Activated T-cell treated with anti-CD3 and anti-CD28 coated beads, Interleukin-2, amount 50 U/mL, for 4 hours (primary cell): ENCODE measurements around the gene TOMM20. TPM values are rescaled to one million over a fixed set of nuclear protein-coding genes. Genes with fewer than 3 reads are reported as not detected.
A peak's percentile ranks its signal among the peaks of the same experiment; 100 is the strongest.

Experiments used
- ATAC-seq, 2 donors: fragments of 200-7000 bp; cut with Tn5 transposase; one replicate each; pipeline ENCODE4 v1.10.0; 2021
- DNase-seq: peaks from one replicate; pipeline ENCODE4 v3.0.0-alpha.2; 2020
- H3K27me3 Mint-ChIP-seq: one replicate; pipeline ENCODE4 v1.8.0; 2021; ENCODE audit warnings: low read depth, mixed read lengths
- H3K36me3 Mint-ChIP-seq: one replicate; pipeline ENCODE4 v1.8.0; 2022; ENCODE audit warnings: mixed read lengths; ENCODE audit not compliant: insufficient read depth
- H3K4me1 Mint-ChIP-seq: one replicate; pipeline ENCODE4 v1.8.0; 2021; ENCODE audit warnings: low read depth, mixed read lengths
- H3K4me3 Mint-ChIP-seq: one replicate; pipeline ENCODE4 v1.8.0; 2021; ENCODE audit warnings: mild to moderate bottlenecking, moderate library complexity, mixed read lengths
- H3K9me3 Mint-ChIP-seq: one replicate; pipeline ENCODE4 v1.8.0; 2021; ENCODE audit warnings: mixed read lengths
- total RNA-seq, 3 donors: library from RNA; stranded (reverse); gene quantifications; one replicate each; pipeline ENCODE4 v1.2.1, GENCODE V29; 2021

The TOMM20 gene
- total RNA-seq, 3 donors from 2014 or later: 154 to 173 (median 172) TPM

DNA sequence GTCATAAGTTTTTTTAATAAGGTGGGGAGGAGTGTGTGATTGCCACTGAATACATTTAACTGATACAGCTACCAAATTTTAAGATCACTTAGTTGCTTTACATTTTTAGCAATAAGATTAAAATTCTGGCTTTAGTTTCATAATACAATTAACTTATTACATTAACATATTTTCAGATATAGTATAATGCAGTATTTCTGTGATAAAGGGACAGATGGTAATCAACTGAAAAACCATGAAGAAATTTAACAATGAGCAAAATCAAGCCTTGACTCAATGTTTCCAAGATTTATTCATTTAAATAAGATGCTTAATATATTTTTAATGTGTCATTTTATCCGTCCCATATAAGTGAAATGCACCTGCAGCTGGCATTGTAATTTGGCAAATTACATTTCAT, 4.0 kb downstream of the TOMM20 start:
- no peaks in the 10 kb centered on the region for H3K9me3 Mint-ChIP-seq
- peaks cover 36% of the 10 kb centered on the region for H3K36me3 Mint-ChIP-seq
- H3K4me3 Mint-ChIP-seq: peak overlapping the region; percentile 64
- peaks cover 45% of the 10 kb centered on the region for H3K4me1 Mint-ChIP-seq
- ATAC-seq (no peak), DNase-seq (no peak)
- H3K27me3 Mint-ChIP-seq: no peaks in the 10 kb centered on the region

DNA sequence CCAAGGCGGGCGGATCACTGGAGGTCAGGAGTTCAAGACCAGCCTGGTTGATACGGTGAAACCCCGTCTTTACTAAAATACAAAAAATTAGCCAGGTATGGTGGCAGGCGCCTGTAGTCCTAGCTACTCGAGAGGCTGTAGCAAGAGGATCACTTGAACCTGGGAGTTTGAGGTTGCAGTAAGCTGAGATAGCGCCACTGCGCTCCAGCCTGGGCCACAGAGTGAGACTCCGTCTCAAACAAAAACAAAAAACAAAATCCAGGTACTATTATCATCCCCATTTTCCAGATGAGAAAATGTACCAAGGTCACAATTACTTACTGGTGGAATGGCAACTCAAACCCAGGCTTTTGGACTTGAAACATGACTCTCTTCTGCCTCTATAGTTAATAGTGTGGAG, 4.5 kb downstream of the TOMM20 start:
- no peak for ATAC-seq
- H3K27me3 Mint-ChIP-seq: no peaks in the 10 kb centered on the region
- H3K4me1 Mint-ChIP-seq: peaks cover 44% of the 10 kb centered on the region
- H3K4me3 Mint-ChIP-seq: peak overlapping the region; percentile 60
- no peak for DNase-seq
- H3K36me3 Mint-ChIP-seq: peaks cover 42% of the 10 kb centered on the region
- H3K9me3 Mint-ChIP-seq: no peaks in the 10 kb centered on the region

DNA sequence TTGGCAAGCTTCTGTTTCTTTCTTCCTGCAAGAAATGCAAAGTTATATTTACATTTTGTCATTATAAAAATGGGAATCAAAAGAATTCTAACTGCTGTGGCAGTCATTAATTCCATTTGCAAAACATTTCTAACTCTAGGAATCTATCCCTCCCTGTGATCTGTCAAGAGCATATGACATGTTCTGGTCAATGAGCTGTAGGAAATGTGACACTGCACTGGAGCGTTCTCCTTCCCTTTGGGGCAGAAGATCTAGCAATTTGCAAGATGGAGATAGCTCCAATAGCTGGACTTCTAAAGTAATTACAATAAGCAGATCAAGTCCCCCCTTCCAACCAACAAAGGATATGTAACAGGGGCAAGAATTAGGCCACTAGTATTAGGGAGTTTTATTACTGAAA, 6.3 kb downstream of the TOMM20 start:
- peaks cover 51% of the 10 kb centered on the region for H3K36me3 Mint-ChIP-seq
- ATAC-seq: no peak
- no peaks in the 10 kb centered on the region for H3K9me3 Mint-ChIP-seq
- H3K4me1 Mint-ChIP-seq: peaks cover 41% of the 10 kb centered on the region
- no peaks in the 10 kb centered on the region for H3K27me3 Mint-ChIP-seq
- DNase-seq: no peak
- no peak overlapping the region for H3K4me3 Mint-ChIP-seq

- ATAC-seq (no peak), DNase-seq (no peak)
- Mint-ChIP-seq H3K4me3 (no peak overlapping the region), H3K4me1 (peaks cover 3% of the 10 kb centered on the region), H3K27me3 (no peaks in the 10 kb centered on the region), H3K9me3 (no peaks in the 10 kb centered on the region), H3K36me3 (peaks cover 48% of the 10 kb centered on the region)
These were observed 15.3 kb downstream of the TOMM20 start for GRCh38 chr1:235113183-235113917.

DNA sequence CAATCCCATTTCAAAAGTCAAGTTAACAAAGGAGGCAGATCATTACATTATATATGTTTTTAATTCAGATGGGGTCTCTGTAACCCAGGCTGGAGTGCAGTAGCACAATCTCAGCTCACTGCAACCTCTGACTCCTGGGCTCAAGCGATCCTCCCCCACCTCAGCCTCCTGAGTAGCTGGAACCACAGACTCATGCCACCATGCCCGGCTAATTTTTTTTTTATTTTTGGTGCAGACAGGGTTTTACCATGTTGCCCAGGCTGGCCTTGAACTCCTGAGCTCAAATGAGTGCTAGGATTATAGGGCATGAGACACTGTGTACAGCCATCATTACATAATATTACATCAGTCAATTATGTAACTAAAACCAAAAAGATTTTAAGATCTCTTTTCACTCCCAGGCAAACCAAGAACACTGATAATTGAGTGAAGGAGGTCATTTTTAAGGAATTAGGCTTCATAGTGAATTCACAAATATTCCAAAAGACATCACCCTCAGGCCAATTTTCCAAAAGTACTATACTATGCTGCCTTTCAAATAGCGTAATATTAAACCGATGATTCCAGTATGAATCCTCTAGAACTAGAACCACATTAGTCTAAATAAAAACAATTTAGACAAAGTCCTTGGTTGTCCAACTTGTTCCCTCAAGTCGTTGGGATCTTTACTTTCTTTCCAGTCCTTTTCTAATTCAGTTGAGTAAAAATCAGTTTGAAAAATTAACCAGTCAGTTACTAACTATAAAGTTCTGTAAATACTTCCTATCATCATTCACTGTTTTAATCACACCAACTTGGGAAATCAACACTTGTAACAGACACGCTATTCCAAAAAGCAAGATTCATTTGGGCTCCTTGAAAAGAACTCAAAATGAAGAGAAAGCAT, 16.1 kb downstream of the TOMM20 start:
- Mint-ChIP-seq H3K27me3 (no peaks in the 10 kb centered on the region), H3K4me1 (peaks cover 3% of the 10 kb centered on the region), H3K36me3 (peaks cover 43% of the 10 kb centered on the region), H3K4me3 (no peak overlapping the region), H3K9me3 (no peaks in the 10 kb centered on the region)
- DNase-seq (no peak), ATAC-seq (no peak)

GRCh38 chr1:235111107-235111506, 17.5 kb downstream of the TOMM20 start:
- peaks cover 50% of the 10 kb centered on the region for H3K36me3 Mint-ChIP-seq
- no peak for ATAC-seq
- no peaks in the 10 kb centered on the region for H3K9me3 Mint-ChIP-seq
- H3K27me3 Mint-ChIP-seq: no peaks in the 10 kb centered on the region
- peaks cover 9% of the 10 kb centered on the region for H3K4me1 Mint-ChIP-seq
- H3K4me3 Mint-ChIP-seq: no peak overlapping the region
- DNase-seq: no peak

DNA sequence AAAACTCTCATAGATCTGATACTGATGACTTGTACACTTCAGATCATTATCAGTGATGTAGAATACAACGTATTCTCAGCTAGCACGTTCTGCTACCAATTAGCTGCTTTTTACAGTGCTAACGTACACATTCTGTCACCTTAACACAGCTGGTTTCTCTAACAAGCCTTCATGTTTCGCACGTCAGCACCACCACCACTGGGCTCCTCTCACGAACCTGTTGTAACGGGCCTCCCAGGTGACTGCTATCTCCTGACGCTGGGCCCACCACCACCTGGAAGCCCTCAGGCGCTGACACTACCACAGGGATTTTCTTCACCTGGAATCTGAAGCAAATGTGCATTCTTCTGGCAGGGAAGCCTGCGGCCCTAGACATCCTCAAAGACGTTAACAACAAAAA, 19.8 kb downstream of the TOMM20 start:
- no peaks in the 10 kb centered on the region for H3K27me3 Mint-ChIP-seq
- peaks cover 25% of the 10 kb centered on the region for H3K4me1 Mint-ChIP-seq
- no peak overlapping the region for H3K4me3 Mint-ChIP-seq
- H3K36me3 Mint-ChIP-seq: peaks cover 43% of the 10 kb centered on the region
- H3K9me3 Mint-ChIP-seq: no peaks in the 10 kb centered on the region
- no peak for ATAC-seq
- DNase-seq: no peak

GRCh38 chr1:235108185-235108593, 20.4 kb downstream of the TOMM20 start:
- no peaks in the 10 kb centered on the region for H3K9me3 Mint-ChIP-seq
- no peak for ATAC-seq
- H3K27me3 Mint-ChIP-seq: no peaks in the 10 kb centered on the region
- no peak overlapping the region for H3K4me3 Mint-ChIP-seq
- peaks cover 28% of the 10 kb centered on the region for H3K4me1 Mint-ChIP-seq
- H3K36me3 Mint-ChIP-seq: peaks cover 36% of the 10 kb centered on the region
- DNase-seq: no peak

- peaks cover 32% of the 10 kb centered on the region for H3K4me1 Mint-ChIP-seq
- ATAC-seq (no peak), DNase-seq (no peak)
- H3K4me3 Mint-ChIP-seq: no peak overlapping the region
- no peaks in the 10 kb centered on the region for H3K27me3 Mint-ChIP-seq
- no peaks in the 10 kb centered on the region for H3K9me3 Mint-ChIP-seq
- H3K36me3 Mint-ChIP-seq: peaks cover 31% of the 10 kb centered on the region
These were observed 21.1 kb downstream of the TOMM20 start for GRCh38 chr1:235107368-235108184.

GRCh38 chr1:235106457-235106856, 22.2 kb downstream of the TOMM20 start:
- DNase-seq (no peak), ATAC-seq (no peak)
- Mint-ChIP-seq H3K27me3 (no peaks in the 10 kb centered on the region), H3K4me1 (peaks cover 38% of the 10 kb centered on the region), H3K36me3 (peaks cover 28% of the 10 kb centered on the region), H3K9me3 (no peaks in the 10 kb centered on the region), H3K4me3 (no peak overlapping the region)

GRCh38 chr1:235105051-235106043, 23.3 kb downstream of the TOMM20 start:
- no peaks in the 10 kb centered on the region for H3K9me3 Mint-ChIP-seq
- ATAC-seq (peak; percentile 65 to 67), DNase-seq (no peak)

GRCh38 chr1:235102993-235103411, 25.6 kb downstream of the TOMM20 start:
- Mint-ChIP-seq H3K4me3 (no peak overlapping the region), H3K9me3 (no peaks in the 10 kb centered on the region), H3K36me3 (peaks cover 10% of the 10 kb centered on the region), H3K4me1 (peaks cover 40% of the 10 kb centered on the region), H3K27me3 (no peaks in the 10 kb centered on the region)
- ATAC-seq (no peak), DNase-seq (no peak)

More at GRCh38 chr1:235105051-235106043, 23.3 kb downstream of the TOMM20 start:
- Mint-ChIP-seq H3K36me3 (peaks cover 19% of the 10 kb centered on the region), H3K4me3 (peak overlapping the region; percentile 56), H3K4me1 (peaks cover 40% of the 10 kb centered on the region), H3K27me3 (no peaks in the 10 kb centered on the region)

- H3K4me1 Mint-ChIP-seq: peaks cover 40% of the 10 kb centered on the region
These were observed 26.4 kb downstream of the TOMM20 start for GRCh38 chr1:235102259-235102582.

More at GRCh38 chr1:235102259-235102582, 26.4 kb downstream of the TOMM20 start:
- H3K9me3 Mint-ChIP-seq: no peaks in the 10 kb centered on the region
- H3K36me3 Mint-ChIP-seq: peaks cover 5% of the 10 kb centered on the region
- no peak for ATAC-seq
- DNase-seq: no peak
- H3K27me3 Mint-ChIP-seq: no peaks in the 10 kb centered on the region
- H3K4me3 Mint-ChIP-seq: no peak overlapping the region
